Stimulated activated CD4-positive, alpha-beta T cell treated with anti-CD3 and anti-CD28 coated beads, TNF-alpha, amount 100 ng/mL, for 4 hours (primary cell): ENCODE measurements around the gene CYP1A2.

Experiments
- DNase-seq, 3 experiments: peaks; one replicate each; pipeline ENCODE4 v3.0.0-alpha.2; 2020; ENCODE audit warnings: low read depth in 3 of 3

Gene CYP1A2

DNA sequence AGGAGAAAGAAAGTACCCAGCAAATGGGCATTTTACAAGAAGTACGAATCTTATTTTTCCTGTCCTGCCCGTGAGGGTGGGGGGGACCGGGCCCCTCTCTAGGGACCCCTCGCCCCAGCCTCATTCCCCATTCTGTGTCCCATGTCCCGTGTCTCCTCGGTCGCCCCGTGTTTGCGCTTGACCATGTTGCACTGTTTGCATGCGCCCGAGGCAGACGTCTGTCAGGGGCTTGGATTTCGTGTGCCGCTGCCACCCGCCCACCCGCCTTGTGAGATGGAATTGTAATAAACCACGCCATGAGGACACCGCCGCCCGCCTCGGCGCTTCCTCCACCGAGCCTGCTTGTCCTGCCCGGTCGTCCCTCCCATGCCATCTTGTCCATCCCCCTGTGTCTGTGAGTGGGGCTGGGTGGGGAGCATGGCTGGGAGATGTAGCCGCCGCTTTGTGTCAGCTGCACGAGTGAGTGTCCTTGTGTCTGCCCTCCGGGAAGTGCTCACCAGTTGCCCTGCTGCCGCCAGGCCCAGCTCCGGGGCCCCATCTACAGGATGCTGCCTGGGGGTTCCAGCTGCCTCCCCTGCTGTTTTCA is 54.3 kb downstream of the CYP1A2 start:
- no peak for DNase-seq

DNA sequence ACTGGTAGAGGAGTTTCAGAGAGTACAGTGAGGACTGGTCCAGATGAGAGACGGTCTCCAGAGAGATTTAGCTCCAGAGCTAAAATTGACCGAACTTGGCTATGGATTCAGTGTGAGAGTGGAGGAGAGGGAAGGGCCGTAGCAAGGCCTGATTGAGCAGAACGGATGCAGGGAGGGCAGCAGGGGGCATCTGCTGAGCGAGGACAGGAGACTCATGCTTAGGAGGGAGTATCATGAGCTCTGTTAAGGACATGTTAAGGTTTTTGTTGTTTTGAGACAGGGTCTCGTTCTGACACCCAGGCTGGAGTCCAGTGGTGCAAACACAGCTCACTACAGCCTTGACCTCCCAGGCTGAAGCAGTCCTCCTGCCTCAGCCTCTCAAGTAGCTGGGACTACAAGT is 56.3 kb downstream of the CYP1A2 start:
- DNase-seq = no peak
